ENCODE results near the gene B4GALT7.

The B4GALT7 gene

DNA sequence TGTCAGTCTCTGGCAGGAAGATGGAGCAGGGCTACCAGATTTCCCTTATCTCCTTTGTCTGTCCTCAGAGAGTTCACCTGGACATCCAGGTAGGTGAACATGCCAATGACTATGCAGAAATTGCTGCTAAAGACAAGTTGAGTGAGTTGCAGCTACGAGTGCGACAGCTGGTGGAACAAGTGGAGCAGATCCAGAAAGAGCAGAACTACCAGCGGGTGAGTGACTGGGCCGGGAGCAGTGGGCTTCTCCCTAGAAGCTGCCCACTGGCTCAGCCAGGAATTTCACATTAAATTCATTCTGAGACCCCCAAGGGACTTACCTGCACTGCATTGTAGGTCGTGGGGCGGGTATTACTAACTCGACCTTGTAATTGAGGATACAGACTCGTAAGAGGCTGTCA lies 5.9 kb upstream of the B4GALT7 start:
- no peak for DNase-seq

DNA sequence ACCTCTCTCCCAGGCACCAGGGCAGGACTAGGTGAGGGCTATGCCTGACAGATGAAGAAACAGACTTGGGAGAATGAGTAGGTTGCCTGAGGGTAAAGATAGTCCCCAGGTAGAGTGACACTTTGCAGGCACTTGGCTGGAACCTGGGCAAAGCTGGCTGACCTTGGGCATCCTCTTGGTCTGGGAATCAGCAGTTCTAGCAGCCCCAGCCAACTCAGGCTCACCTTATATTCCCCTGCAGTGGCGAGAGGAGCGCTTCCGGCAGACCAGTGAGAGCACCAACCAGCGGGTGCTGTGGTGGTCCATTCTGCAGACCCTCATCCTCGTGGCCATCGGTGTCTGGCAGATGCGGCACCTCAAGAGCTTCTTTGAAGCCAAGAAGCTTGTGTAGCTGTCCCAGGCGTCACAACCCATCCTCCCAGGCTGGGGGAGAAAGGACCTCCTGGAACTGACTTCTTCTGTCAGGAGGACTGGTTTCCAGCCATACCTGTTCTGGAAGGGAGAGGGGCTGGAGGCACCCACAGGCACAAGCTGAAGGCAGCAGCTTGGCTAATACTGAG lies 4.8 kb upstream of the B4GALT7 start:
- no peak for DNase-seq

DNA sequence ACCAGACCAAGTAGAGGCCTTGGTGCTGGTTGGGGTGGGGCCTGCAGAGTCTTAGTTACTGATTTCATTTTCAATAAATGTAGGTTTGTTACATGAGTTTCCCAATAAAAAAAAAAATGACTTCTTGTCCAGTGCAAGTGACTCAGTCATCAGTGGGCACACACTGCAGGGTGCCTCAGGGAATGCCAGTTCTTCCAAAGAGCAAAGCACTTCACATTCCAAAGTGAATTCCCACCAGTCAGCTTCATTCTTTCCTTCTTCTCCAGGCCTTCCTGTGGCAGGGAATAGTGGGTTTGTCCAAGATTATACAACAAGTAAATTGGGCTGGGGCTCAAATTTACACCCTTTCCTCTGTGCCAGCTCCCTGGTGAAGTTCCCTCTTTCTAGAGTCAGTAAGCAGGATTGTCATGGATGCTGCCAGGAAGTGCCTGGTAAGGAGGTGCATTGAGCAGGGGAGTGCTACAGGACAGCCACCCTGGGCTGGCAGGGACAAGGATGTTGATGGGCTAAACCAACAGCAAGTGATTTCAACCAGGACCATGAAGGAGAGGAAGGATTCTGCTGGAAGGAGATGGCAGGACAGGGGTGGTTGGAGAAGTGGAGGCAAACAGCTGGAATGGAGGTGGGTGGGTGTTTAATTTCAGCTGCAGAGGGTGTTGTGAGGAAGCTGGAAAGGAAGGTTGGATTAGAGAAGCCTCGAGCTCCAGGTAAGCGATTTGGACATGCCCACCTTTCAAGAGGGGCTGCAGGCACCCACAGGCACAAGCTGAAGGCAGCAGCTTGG lies 3.7 kb upstream of the B4GALT7 start:
- no peak for DNase-seq

DNA sequence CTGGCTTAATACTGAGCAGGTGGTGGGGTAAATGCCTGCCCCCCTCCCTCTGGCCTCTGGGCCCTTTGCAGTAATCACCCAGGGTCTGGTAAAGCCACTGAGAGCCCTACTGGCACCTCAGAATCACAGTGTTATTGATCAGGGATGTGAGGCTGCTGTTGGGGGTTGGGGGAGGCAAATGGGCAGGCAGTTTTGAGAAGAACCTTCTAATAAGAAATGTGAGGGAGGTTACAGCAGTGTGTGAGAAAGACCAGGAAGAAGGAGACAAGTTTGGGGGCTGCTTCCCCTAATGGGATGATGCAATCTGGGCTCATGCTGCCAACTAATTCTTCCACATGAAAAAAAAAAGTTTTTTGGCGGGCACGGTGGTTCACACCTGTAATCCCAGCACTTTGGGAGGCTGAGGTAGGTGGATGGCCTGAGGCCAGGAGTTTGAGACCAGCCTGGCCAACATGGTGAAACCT lies 3.1 kb upstream of the B4GALT7 start:
- no peak for DNase-seq

DNA sequence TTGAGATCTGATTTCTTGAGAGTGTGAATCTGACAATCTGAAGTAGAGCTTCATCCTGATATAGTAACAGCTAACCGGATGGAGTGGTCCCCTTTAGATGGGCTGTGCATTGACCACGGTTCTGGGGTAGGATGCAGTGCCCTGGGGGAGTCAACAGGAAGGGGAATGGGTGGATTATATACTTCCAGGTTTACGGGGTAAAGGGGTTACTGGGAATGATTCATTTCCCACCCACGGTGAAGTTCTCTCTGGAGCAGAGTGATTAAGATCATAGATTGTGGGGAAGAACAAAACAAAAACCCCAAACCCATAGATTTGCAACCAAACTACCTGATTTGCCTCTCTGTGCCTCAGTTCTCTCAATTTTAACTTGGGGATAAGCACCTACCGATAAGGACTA lies 1.5 kb upstream of the B4GALT7 start:
- peak; percentile 20 for DNase-seq

DNA sequence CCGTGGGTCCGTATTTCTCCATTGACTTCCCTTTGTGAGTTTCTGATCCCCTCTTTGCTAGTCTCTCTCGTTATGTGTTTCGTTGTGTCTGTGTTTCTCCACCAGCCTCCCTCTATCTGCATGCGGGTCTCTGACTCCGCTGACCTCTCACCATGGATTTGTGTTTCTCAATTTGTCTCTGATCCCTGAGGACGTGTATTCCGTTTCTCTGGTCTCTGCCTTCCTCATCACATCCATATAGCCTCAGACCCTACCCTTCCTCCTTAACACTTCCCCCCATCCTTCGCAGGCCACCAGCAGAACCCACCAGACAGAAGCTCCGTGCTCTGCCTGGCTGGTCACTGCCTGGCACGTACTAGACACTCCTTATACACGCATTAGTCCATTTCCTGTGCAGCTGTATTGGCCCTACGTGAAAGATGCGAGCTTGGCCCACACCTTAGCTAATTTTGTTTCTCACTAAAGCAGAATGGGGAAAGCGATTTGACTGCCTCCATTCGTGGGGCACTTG lies 631 bp downstream of the B4GALT7 start:
- DNase-seq: no peak

DNA sequence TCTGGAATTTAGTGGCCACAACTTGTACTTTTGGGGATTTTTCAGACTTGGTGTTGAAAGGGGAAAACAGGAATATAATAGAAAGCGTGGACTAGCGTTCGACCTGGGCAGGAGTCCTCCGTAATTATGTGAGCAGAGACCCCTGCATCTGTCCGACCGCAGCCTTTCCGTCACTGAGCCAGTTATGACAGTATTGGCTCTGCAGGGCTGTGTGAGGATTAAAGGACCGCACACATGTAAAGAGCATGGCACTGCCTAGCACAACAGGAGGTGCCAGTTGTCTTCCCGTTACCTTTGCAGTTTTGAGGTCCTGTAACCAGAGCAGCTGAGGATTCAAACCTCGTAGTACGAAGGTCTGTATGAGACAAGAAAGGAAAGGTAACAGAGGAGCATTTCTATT lies 1.2 kb downstream of the B4GALT7 start:
- DNase-seq: no peak

DNA sequence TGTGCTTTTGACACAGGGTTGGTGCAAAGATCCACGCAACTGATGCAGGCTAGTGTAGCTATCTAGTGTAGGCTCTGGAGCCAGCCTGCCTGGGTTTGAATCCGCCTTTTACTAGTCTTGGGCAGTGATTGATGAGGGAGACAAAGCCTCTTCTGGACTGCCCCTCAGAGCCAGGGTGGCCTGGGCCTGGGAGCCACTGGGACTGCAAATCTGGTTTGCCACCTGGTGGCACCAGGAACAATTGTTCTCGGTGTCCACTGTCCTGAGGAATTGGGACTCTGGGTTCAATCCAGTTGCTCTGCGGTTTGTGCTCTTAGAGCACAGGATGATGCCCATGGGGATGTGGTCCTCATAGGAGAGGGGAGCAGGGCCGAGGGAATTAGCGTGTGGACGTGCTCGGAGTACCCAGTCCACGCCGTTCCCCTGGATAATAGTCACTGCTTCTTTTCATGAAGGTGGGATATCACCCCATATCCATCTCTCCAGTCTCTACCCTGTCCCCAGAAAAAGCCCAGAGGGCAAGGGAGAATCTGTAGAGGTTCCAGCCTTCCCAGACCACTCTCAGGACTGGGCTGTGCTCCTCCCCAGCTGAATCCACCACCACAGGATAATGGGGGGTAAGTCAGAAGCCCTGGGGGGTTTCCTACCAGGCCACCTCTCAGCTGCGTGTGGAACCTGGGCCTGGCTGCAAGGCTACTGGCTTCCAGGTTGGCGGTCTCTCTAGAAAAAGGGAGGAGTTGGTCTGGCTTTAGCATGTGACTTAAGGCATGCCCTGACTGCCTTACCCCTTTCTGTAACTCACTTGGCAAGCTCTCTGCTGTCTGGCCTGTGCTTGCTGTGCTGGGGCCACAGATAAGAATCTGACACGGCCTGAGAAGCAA lies 1.9 kb downstream of the B4GALT7 start:
- peak; percentile 11 for DNase-seq

DNA sequence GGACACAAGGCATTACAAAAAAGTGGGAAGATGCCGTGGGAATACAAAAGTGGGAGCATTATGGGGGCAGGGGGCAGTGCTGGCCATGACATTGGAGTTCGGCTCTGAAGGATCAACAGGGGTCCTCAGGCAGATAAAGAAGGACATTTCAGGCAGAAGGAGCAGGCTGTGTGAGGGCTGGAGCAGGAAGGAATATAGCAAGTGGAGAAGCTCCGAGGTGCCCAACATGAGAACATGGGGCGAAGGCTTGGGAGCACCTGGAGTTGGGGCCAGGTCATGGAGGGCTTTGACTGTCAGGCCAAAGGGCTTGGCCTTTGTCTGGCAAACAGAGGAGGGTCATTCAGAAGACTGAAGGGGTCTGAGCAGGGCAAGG lies 2.5 kb downstream of the B4GALT7 start:
- no peak for DNase-seq

DNA sequence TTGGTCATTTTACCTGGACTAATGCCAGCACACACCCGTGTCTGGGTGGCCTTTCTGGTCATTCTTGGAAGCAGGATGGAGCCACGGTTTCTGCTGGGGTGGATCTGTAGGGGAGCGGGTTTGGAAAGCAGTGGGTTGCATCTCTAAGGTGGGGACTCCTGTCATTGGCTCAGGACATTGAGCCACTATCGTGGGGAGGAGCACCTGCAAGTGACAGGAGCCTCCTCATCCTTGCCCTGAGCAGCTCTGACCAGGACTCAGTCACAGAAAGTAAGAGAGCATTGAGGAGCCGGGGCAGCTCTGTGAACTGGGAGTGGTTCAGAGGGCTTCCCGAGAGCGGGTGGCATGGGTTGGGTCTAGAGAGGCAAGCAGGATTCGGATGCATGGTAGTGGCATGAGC lies 3.7 kb downstream of the B4GALT7 start:
- no peak for DNase-seq

DNA sequence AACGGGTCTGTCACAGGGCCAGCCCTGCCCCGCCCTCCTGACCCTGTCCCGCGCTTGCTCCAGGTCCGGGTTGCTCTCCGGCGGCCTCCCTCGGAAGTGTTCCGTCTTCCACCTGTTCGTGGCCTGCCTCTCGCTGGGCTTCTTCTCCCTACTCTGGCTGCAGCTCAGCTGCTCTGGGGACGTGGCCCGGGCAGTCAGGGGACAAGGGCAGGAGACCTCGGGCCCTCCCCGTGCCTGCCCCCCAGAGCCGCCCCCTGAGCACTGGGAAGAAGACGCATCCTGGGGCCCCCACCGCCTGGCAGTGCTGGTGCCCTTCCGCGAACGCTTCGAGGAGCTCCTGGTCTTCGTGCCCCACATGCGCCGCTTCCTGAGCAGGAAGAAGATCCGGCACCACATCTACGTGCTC lies 4.2 kb downstream of the B4GALT7 start:
- no peak for DNase-seq

DNA sequence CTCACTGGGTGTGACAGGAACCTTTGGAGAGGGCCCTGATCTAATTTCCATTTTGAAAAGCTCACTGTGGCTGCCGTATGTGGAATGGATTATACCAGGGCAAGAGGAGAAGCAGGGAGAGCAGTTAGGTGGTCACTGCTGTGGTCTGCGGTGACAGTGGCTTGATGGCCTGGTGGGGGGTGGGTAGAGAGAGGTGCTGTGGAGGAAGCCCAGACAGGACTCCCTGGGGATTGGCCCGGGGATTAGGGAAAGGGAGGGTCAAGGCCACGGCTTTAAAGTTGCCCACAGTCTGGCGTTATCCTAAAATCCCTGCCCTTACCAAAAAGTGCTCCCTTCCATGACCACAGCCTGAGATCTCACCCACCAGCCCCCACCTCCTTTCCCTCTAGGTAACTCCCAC lies 4.7 kb downstream of the B4GALT7 start:
- no peak for DNase-seq

DNA sequence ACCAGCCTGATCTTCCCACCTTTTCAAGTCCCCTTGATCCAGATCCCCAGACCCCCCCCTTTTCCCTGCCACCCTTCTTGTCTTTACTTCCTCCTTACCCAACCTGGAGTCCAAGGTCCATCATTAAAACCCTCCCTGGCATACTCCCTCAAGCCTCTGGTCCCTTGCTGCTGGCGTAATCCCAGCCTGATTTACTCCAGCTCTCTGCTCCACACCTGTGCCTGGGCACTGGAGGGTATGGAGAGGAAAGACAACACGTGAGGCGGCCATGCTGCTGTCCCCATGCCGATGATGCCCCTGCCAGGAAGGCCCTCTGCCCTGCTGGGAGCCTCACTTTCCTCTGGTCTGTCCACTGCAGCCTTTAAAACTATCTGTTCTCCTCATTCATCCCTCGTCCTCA lies 5.1 kb downstream of the B4GALT7 start:
- DNase-seq: no peak

DNA sequence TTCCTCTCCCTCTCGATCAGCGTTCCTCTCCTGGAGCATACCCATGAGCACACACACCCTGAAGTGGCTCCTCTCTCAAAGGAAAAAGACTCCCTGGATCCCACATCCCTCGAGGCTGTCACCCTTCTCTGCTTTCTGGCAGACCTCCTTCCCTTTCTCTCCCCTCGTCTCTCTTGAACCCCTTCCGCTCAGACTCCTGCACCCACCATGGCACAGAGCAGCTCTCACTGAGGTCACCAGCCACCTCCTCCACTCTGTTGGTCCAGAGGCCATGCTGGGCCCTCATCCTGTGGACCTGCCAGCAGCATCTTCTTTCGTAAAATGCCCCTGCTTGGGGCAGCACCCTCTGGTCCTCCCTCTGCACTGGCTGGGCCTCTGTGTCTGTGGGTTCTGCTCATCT lies 5.7 kb downstream of the B4GALT7 start:
- DNase-seq: no peak

DNA sequence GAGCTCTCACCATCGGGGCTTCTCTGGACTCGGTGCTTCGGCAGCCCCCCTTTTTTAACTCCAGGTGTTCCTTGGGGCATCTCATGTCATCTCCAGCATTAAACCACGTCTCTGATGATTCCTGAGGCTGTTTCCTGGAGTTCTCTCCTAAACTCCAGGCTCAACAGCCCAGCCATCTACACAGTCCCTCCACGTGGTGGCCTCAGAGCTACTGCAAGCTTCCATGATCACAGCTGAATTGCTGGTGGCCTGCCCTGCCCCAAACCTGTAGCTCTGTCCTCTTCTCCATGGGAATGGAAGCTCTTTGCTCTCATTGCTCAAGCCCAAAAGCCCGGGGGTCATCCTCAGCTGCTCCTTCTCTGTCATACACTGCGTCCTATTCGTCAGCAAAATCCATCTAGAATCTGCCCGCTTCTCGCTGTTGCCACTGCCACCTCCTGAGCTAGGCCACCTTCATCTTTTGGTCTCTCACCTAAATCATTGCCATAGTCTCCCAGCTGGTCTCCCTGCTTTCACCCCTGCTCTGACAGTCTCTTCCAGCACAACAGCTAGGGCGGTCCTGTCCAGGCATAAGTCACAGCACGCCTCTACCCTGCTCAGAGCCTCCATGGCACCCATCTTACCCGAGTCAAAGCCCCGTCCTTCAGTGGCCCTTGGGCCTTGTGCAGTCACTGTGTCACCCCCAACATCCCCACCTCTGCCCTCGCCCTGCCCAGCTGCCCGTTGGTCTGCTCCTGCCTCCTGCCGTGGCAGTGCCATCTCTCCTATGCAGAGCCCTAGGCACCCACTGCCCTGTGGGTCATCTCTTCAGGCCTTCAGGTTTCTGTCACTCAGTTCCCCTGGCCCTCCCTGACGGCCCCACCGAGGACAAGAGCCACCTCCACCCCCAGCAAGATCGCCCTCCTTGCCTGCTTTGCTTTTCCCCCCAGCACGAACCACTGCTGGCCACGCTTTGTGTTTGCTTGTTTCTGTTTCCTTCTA lies 6.4 kb downstream of the B4GALT7 start:
- DNase-seq: no peak

DNA sequence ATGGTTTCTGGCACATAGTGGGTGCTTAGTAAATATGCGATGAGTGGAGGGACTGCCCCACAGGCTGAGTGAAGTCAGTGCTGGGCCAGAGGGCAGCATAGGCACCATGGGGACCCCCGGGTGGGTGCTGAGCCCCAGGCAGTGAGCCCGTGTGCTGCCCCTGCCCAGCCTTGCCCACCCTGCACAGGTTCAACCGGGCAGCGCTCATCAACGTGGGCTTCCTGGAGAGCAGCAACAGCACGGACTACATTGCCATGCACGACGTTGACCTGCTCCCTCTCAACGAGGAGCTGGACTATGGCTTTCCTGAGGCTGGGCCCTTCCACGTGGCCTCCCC lies 7.2 kb downstream of the B4GALT7 start:
- no peak for DNase-seq

DNA sequence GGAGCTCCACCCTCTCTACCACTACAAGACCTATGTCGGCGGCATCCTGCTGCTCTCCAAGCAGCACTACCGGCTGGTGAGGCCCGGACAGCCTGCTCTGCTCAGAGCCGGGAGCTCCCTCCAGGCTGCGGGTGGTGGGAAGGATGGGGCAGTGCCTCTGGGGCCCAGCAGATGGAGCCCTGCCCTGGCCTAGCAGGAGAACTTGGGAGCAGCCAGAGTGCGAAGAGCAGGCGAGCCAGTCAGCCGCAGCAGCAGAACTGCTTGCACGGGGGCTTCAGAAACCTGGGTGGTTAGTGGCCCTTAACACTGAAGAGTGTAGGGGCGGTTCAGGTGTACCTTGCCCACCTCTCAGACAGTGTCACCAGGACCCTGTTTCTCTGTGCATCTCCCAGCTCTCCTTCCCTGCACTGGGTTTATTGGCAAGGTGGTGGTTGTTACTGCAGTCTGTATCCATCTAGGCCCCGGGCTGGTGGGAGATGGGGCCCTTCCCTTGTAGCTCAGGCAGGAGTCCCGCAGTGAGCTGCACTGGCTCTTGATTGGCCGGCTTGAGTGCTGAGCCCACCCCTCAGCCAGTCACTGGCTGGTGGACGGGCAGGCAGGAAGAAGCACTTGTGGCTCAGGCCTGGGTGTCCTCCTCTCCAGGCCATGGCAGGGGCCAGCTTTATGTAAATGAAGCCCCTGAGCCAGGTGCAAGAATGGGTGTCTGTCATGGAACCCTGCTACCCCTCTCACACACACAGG lies 7.7 kb downstream of the B4GALT7 start:
- peak; percentile 59 for DNase-seq

DNA sequence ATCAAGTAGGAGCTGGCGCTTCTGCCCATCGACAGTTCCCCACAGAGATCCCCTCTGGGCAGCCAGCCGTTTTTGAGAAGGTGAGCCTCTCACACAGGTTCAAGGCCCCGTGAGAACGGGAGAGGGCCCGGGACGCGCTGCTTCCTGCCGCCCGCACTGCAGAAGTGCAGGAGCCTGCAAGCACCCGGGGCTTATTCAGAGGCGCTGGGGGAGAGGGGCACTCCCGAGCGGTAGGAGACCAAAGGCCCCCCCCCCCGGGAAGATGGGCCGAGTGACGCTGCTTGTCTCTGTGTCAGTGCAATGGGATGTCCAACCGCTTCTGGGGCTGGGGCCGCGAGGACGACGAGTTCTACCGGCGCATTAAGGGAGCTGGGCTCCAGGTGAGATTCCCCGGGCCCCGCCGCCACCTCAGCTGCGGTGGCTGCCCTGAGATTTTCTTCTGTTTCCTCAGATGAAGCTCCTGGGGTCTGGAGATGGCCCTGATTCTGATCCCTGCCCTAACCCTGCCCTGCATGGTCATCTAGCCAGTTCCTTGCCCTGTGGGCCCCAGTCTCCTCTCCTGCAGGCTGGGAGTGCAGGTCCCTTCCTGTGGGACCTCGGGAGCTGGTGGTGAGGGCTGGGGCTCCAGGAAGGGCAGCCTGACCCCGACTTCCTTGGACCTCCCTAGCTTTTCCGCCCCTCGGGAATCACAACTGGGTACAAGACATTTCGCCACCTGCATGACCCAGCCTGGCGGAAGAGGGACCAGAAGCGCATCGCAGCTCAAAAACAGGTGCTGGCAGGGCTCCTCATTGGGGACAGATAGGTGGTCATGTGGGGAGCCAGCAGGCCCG lies 8.5 kb downstream of the B4GALT7 start:
- no peak for DNase-seq

DNA sequence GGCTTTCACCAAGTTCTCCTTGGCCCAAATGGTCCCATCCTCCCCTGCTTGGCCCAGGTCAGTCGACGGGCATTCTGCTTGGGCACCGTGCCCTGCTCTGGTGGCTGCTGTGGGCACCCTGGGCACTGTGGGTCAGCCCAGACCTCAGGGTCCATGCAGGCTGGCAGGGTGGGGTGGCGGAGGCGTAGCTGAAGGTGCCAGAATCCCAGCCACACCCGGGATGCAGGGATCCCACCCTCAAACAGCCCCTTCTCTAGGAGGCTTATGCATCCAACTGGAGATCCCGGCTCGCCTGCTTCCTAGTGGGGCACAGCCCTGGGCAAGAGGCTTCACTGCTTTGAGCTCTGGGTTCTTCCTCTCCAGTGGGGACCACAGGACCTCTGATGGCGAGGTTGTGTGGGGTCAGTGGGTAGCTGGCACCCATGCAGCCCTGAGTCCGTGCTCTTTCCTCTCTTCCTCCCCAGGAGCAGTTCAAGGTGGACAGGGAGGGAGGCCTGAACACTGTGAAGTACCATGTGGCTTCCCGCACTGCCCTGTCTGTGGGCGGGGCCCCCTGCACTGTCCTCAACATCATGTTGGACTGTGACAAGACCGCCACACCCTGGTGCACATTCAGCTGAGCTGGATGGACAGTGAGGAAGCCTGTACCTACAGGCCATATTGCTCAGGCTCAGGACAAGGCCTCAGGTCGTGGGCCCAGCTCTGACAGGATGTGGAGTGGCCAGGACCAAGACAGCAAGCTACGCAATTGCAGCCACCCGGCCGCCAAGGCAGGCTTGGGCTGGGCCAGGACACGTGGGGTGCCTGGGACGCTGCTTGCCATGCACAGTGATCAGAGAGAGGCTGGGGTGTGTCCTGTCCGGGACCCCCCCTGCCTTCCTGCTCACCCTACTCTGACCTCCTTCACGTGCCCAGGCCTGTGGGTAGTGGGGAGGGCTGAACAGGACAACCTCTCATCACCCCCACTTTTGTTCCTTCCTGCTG lies 9.4 kb downstream of the B4GALT7 start:
- no peak for DNase-seq

Measured in inflammatory macrophage treated with lipopolysaccharide for 4 hours (primary cell).